Measurements from ENCODE around the gene HIRA. TPM values are rescaled to one million over a fixed set of nuclear protein-coding genes. Genes with fewer than 3 reads are reported as not detected.

Gene HIRA
- total RNA-seq, 1 experiment from 2014 or later, result 51.0 TPM

GRCh38 chr22:19432133-19432851, 759 bp upstream of the HIRA start, which contains the start of gene MRPL40:
MRPL40 (plus strand) TSS chr22:19432545; CDS start chr22:19432555, 10 bp downstream.
- peak within 1 kb of the TSS; percentile 81 for H3K4me3 Mint-ChIP-seq
- H3K27ac Mint-ChIP-seq, result peak within 1 kb of the TSS; percentile 95
- ChIA-PET POLR2A (interaction anchor here (1.0 to 2.1 kb wide), 3 partner anchors 10 to 47 kb away, joined by 4 to 13 read pairs (median 5); partner anchors contain the start of genes C22orf39 and CDC45), CTCF (interaction anchor here (0.6 kb wide), 1 partner anchor 141 kb away, joined by 3 read pairs; the partner anchor contains the start of gene CLTCL1)
- no peaks in the 10 kb centered on the region for H3K27me3 Mint-ChIP-seq (ENCODE audit: low read depth)
- peak; percentile 81 for ATAC-seq
- DNase-seq (ENCODE audit: low spot score), result peak; percentile 83
- H3K36me3 Mint-ChIP-seq, result peaks cover 9% of the 10 kb centered on the region
- H3K9me3 Mint-ChIP-seq, result no peaks in the 10 kb centered on the region
- peaks cover 20% of the 10 kb centered on the region for H3K4me1 Mint-ChIP-seq
- TF ChIP-seq, protein P1, sequence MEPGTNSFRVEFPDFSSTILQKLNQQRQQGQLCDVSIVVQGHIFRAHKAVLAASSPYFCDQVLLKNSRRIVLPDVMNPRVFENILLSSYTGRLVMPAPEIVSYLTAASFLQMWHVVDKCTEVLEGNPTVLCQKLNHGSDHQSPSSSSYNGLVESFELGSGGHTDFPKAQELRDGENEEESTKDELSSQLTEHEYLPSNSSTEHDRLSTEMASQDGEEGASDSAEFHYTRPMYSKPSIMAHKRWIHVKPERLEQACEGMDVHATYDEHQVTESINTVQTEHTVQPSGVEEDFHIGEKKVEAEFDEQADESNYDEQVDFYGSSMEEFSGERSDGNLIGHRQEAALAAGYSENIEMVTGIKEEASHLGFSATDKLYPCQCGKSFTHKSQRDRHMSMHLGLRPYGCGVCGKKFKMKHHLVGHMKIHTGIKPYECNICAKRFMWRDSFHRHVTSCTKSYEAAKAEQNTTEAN (CRISPR knock-in tag; IDR thresholded peaks at IDR 0.05), result peak; percentile 91; the same call in 1 of the 2 replicates
- no peak; the same call in 1 of the 2 replicates for TF ChIP-seq ZNF317 (CRISPR knock-in tag; IDR thresholded peaks at IDR 0.05; ENCODE audit: borderline replicate concordance, low read depth)
- TF ChIP-seq SP1 (CRISPR knock-in tag; conservative IDR thresholded peaks at IDR 0.05), result peak; percentile 93
- TF ChIP-seq, protein P2, sequence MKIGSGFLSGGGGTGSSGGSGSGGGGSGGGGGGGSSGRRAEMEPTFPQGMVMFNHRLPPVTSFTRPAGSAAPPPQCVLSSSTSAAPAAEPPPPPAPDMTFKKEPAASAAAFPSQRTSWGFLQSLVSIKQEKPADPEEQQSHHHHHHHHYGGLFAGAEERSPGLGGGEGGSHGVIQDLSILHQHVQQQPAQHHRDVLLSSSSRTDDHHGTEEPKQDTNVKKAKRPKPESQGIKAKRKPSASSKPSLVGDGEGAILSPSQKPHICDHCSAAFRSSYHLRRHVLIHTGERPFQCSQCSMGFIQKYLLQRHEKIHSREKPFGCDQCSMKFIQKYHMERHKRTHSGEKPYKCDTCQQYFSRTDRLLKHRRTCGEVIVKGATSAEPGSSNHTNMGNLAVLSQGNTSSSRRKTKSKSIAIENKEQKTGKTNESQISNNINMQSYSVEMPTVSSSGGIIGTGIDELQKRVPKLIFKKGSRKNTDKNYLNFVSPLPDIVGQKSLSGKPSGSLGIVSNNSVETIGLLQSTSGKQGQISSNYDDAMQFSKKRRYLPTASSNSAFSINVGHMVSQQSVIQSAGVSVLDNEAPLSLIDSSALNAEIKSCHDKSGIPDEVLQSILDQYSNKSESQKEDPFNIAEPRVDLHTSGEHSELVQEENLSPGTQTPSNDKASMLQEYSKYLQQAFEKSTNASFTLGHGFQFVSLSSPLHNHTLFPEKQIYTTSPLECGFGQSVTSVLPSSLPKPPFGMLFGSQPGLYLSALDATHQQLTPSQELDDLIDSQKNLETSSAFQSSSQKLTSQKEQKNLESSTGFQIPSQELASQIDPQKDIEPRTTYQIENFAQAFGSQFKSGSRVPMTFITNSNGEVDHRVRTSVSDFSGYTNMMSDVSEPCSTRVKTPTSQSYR (CRISPR knock-in tag; IDR thresholded peaks at IDR 0.05), result no peak
- TF ChIP-seq TEAD4 (CRISPR knock-in tag; IDR thresholded peaks at IDR 0.05), result no peak
- TF ChIP-seq, protein P3, sequence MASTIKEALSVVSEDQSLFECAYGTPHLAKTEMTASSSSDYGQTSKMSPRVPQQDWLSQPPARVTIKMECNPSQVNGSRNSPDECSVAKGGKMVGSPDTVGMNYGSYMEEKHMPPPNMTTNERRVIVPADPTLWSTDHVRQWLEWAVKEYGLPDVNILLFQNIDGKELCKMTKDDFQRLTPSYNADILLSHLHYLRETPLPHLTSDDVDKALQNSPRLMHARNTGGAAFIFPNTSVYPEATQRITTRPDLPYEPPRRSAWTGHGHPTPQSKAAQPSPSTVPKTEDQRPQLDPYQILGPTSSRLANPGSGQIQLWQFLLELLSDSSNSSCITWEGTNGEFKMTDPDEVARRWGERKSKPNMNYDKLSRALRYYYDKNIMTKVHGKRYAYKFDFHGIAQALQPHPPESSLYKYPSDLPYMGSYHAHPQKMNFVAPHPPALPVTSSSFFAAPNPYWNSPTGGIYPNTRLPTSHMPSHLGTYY (CRISPR knock-in tag; IDR thresholded peaks at IDR 0.05), result no peak
- TF ChIP-seq ZNF416 (CRISPR knock-in tag; IDR thresholded peaks at IDR 0.05), result peak; percentile 47; the same call in 1 of the 2 replicates
- no peak for TF ChIP-seq IRF2 (CRISPR knock-in tag; IDR thresholded peaks at IDR 0.05; ENCODE audit: borderline replicate concordance, low read depth)
- TF ChIP-seq HMGA2 (CRISPR knock-in tag; IDR thresholded peaks at IDR 0.05), result no peak
- no peak for TF ChIP-seq TP53 (CRISPR knock-in tag; IDR thresholded peaks at IDR 0.05)
- peak; percentile 90 for TF ChIP-seq ESRRA (CRISPR knock-in tag; IDR thresholded peaks at IDR 0.05; ENCODE audit: borderline replicate concordance)
- no peak for TF ChIP-seq MXD4 (CRISPR knock-in tag; IDR thresholded peaks at IDR 0.05; ENCODE audit: borderline replicate concordance)
- no peak for TF ChIP-seq FOXJ3 (CRISPR knock-in tag; IDR thresholded peaks at IDR 0.05; ENCODE audit: borderline replicate concordance)
- no peak for TF ChIP-seq ZBTB21 (CRISPR knock-in tag; IDR thresholded peaks at IDR 0.05; ENCODE audit: borderline replicate concordance)
- TF ChIP-seq FOXP1 (CRISPR knock-in tag; IDR thresholded peaks at IDR 0.05; ENCODE audit: borderline replicate concordance), result peak; percentile 89
- no peak for TF ChIP-seq SMAD4 (CRISPR knock-in tag; IDR thresholded peaks at IDR 0.05)
- TF ChIP-seq, protein P4, sequence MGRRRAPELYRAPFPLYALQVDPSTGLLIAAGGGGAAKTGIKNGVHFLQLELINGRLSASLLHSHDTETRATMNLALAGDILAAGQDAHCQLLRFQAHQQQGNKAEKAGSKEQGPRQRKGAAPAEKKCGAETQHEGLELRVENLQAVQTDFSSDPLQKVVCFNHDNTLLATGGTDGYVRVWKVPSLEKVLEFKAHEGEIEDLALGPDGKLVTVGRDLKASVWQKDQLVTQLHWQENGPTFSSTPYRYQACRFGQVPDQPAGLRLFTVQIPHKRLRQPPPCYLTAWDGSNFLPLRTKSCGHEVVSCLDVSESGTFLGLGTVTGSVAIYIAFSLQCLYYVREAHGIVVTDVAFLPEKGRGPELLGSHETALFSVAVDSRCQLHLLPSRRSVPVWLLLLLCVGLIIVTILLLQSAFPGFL (CRISPR knock-in tag; IDR thresholded peaks at IDR 0.05; ENCODE audit: borderline replicate concordance), result peak; percentile 89; the same call in 1 of the 2 replicates
- TF ChIP-seq, protein P5, sequence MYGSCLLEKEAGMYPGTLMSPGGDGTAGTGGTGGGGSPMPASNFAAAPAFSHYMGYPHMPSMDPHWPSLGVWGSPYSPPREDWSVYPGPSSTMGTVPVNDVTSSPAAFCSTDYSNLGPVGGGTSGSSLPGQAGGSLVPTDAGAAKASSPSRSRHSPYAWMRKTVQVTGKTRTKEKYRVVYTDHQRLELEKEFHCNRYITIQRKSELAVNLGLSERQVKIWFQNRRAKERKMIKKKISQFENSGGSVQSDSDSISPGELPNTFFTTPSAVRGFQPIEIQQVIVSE (CRISPR knock-in tag; IDR thresholded peaks at IDR 0.05; ENCODE audit: borderline replicate concordance), result no peak
- no peak for TF ChIP-seq SMAD3 (CRISPR knock-in tag; IDR thresholded peaks at IDR 0.05; ENCODE audit: borderline replicate concordance)
- TF ChIP-seq NR3C1 (CRISPR knock-in tag; conservative IDR thresholded peaks at IDR 0.05; ENCODE audit: low read depth), result no peak
- peak; percentile 54; the same call in 1 of the 2 replicates for TF ChIP-seq ZNF263 (CRISPR knock-in tag; IDR thresholded peaks at IDR 0.05; ENCODE audit: low read depth)
- TF ChIP-seq FOXP4 (CRISPR knock-in tag; IDR thresholded peaks at IDR 0.05), result peak; percentile 74; the same call in 1 of the 2 replicates
- TF ChIP-seq CREB1 (CRISPR knock-in tag; IDR thresholded peaks at IDR 0.05), result no peak
- TF ChIP-seq, protein P6, sequence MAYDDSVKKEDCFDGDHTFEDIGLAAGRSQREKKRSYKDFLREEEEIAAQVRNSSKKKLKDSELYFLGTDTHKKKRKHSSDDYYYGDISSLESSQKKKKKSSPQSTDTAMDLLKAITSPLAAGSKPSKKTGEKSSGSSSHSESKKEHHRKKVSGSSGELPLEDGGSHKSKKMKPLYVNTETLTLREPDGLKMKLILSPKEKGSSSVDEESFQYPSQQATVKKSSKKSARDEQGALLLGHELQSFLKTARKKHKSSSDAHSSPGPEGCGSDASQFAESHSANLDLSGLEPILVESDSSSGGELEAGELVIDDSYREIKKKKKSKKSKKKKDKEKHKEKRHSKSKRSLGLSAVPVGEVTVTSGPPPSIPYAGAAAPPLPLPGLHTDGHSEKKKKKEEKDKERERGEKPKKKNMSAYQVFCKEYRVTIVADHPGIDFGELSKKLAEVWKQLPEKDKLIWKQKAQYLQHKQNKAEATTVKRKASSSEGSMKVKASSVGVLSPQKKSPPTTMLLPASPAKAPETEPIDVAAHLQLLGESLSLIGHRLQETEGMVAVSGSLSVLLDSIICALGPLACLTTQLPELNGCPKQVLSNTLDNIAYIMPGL (CRISPR knock-in tag; IDR thresholded peaks at IDR 0.05), result no peak; the same call in 1 of the 2 replicates
- peak; percentile 88 for TF ChIP-seq MYBL2 (CRISPR knock-in tag; IDR thresholded peaks at IDR 0.05)
